Measurements from ENCODE around the gene NLGN3.

DNA sequence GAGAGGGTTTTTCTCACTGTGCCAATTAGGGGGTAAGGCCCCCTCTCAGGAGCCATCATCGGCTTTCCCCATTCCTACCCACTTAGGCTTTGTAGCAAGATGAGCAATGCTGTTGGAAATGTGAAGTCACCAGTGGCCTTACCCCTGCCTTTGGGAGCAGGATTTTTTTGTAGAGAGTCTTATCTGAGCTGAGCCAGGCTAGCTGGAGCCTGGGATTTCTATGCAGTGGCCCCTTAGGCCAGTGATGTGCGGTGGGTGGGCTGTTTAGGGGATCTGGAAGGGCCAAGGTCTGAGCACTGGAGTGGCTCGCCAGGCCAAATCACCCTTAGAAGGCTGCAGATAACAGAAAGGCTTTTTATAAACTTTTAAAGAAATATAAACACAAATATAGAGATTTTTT is 42.3 kb upstream of the NLGN3 start:
- TF ChIP-seq, protein P1, sequence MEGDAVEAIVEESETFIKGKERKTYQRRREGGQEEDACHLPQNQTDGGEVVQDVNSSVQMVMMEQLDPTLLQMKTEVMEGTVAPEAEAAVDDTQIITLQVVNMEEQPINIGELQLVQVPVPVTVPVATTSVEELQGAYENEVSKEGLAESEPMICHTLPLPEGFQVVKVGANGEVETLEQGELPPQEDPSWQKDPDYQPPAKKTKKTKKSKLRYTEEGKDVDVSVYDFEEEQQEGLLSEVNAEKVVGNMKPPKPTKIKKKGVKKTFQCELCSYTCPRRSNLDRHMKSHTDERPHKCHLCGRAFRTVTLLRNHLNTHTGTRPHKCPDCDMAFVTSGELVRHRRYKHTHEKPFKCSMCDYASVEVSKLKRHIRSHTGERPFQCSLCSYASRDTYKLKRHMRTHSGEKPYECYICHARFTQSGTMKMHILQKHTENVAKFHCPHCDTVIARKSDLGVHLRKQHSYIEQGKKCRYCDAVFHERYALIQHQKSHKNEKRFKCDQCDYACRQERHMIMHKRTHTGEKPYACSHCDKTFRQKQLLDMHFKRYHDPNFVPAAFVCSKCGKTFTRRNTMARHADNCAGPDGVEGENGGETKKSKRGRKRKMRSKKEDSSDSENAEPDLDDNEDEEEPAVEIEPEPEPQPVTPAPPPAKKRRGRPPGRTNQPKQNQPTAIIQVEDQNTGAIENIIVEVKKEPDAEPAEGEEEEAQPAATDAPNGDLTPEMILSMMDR (IDR thresholded peaks at IDR 0.05), result no peak
- no peak for TF ChIP-seq EP300 (IDR thresholded peaks at IDR 0.05)
